Parathyroid adenoma (tissue), 2 donors: ENCODE data around the gene CCDC18.
A peak's percentile ranks its signal among the peaks of the same experiment; 100 is the strongest.
"Not testable (repeated sequence)": the region's sequence is repeated elsewhere in the genome, so short reads cannot be mapped to it uniquely, and the experiment has no call there.

Experiments
- H2AFZ ChIP-seq: fragments of 300-600 bp; sonication (generic); one replicate; pipeline ENCODE4 v1.7.0; 2017; ENCODE audit warnings: antibody characterized with exemption, mild to moderate bottlenecking
- H3K27ac ChIP-seq: fragments of 300-600 bp; sonication (generic); one replicate; pipeline ENCODE4 v1.7.0; 2017
- H3K27me3 ChIP-seq: fragments of 300-600 bp; sonication (generic); one replicate; pipeline ENCODE4 v1.7.0; 2017; ENCODE audit warnings: low read length; ENCODE audit not compliant: control insufficient read depth, insufficient read depth
- H3K36me3 ChIP-seq: fragments of 300-600 bp; sonication (generic); one replicate; pipeline ENCODE4 v1.7.0; 2017; ENCODE audit warnings: low read length; ENCODE audit not compliant: control insufficient read depth, insufficient read depth
- H3K4me1 ChIP-seq: fragments of 300-600 bp; sonication (generic); one replicate; pipeline ENCODE4 v1.7.0; 2017; ENCODE audit warnings: control low read depth
- H3K4me2 ChIP-seq: fragments of 300-600 bp; sonication (generic); one replicate; pipeline ENCODE4 v1.7.0; 2017; ENCODE audit warnings: low read length
- H3K4me3 ChIP-seq: fragments of 300-600 bp; sonication (generic); one replicate; pipeline ENCODE4 v1.7.0; 2017; ENCODE audit warnings: low read depth, low read length
- H3K79me2 ChIP-seq: fragments of 300-600 bp; sonication (generic); one replicate; pipeline ENCODE4 v1.7.0; 2017; ENCODE audit warnings: control low read depth
- H3K9ac ChIP-seq: fragments of 300-600 bp; sonication (generic); one replicate; pipeline ENCODE4 v1.7.0; 2017; ENCODE audit warnings: mild to moderate bottlenecking
- H3K9me3 ChIP-seq: fragments of 300-600 bp; sonication (generic); one replicate; pipeline ENCODE4 v1.7.0; 2017; ENCODE audit warnings: low read length; ENCODE audit not compliant: control insufficient read depth
- TF ChIP-seq, protein P1 (sequence below): fragments of 300-600 bp; sonication (generic); IDR thresholded peaks from one replicate; pipeline ENCODE4 v1.7.0; 2017; ENCODE audit warnings: antibody characterized with exemption, mild to moderate bottlenecking
- donor health status: primary hyperparathyroidism.

Gene CCDC18

DNA sequence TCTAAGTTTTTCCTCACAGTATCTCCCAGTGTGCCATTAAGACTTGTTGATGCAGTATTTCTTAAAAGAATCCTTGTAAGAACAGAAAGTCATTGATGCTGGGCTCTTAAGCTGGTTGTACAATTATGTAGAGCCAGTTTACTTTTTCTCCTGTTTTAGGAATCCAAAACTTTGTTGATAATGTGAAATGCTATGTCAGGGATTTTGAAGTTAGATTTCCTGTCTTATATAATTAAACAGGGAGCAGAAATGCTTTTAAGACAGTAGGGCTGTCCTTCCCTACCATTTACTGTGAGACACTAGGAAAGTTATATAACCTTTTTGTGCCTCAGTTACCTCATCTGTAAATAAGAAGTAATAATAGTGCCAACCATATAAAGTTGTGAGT lies 26.0 kb downstream of the CCDC18 start:
- no peaks in the 10 kb centered on the region for H3K4me1 ChIP-seq
- H3K27me3 ChIP-seq, result no peaks in the 10 kb centered on the region
- no peak overlapping the region for H2AFZ ChIP-seq
- H3K9me3 ChIP-seq, result no peaks in the 10 kb centered on the region
- TF ChIP-seq, protein P1, sequence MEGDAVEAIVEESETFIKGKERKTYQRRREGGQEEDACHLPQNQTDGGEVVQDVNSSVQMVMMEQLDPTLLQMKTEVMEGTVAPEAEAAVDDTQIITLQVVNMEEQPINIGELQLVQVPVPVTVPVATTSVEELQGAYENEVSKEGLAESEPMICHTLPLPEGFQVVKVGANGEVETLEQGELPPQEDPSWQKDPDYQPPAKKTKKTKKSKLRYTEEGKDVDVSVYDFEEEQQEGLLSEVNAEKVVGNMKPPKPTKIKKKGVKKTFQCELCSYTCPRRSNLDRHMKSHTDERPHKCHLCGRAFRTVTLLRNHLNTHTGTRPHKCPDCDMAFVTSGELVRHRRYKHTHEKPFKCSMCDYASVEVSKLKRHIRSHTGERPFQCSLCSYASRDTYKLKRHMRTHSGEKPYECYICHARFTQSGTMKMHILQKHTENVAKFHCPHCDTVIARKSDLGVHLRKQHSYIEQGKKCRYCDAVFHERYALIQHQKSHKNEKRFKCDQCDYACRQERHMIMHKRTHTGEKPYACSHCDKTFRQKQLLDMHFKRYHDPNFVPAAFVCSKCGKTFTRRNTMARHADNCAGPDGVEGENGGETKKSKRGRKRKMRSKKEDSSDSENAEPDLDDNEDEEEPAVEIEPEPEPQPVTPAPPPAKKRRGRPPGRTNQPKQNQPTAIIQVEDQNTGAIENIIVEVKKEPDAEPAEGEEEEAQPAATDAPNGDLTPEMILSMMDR, result no peak
- H3K9ac ChIP-seq, result no peak overlapping the region
- H3K36me3 ChIP-seq, result no peaks in the 10 kb centered on the region
- no peak overlapping the region for H3K4me2 ChIP-seq
- H3K79me2 ChIP-seq, result no peaks in the 10 kb centered on the region
- no peak overlapping the region for H3K27ac ChIP-seq
- H3K4me3 ChIP-seq, result no peak overlapping the region

DNA sequence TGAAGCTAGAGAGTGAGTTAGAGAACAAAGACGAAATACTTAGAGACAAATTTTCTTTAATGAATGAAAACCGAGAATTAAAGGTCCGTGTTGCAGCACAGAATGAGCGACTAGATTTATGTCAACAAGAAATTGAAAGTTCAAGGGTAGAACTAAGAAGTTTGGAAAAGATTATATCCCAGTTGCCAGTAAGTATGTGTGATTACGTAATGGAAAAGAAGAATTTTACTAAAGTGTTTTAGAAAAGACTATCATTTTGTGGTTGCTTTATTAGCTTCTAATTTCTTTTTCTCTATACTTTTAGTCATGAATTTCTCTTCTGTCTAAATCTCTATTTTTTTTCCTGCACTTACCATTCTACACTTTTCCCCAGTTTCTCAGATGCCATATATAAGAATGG lies 26.7 kb downstream of the CCDC18 start:
- H3K36me3 ChIP-seq, result no peaks in the 10 kb centered on the region
- H3K4me1 ChIP-seq, result no peaks in the 10 kb centered on the region
- H2AFZ ChIP-seq, result no peak overlapping the region
- H3K4me2 ChIP-seq, result no peak overlapping the region
- H3K27ac ChIP-seq, result no peak overlapping the region
- no peaks in the 10 kb centered on the region for H3K27me3 ChIP-seq
- no peak overlapping the region for H3K4me3 ChIP-seq
- TF ChIP-seq, protein P1, result no peak
- H3K9me3 ChIP-seq, result no peaks in the 10 kb centered on the region
- H3K79me2 ChIP-seq, result no peaks in the 10 kb centered on the region
- H3K9ac ChIP-seq, result no peak overlapping the region

DNA sequence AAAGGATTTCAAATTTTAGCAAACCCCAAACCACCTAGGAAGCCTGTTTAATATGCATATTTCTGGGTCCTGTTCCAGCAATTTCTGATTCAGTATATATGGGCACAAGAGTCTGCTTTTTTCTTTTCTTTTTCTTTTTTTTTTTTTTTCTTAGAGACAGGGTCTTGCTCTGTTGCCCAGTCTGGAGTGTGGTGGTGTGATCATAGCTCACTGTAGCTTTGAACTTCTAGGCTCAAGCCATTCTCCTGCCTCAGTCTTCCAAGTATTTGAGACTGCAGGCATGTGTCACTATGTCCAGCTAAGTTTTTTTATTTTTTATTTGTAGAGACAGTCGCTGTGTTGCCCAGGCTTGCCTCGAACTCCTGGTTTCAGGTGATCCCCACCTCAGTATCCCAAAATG lies 34.8 kb downstream of the CCDC18 start:
- H3K27ac ChIP-seq, result no peak overlapping the region
- no peaks in the 10 kb centered on the region for H3K9me3 ChIP-seq
- H3K36me3 ChIP-seq, result no peaks in the 10 kb centered on the region
- H3K4me3 ChIP-seq, result no peak overlapping the region
- no peak overlapping the region for H3K9ac ChIP-seq
- no peak overlapping the region for H2AFZ ChIP-seq
- H3K4me1 ChIP-seq, result no peaks in the 10 kb centered on the region
- no peaks in the 10 kb centered on the region for H3K79me2 ChIP-seq
- TF ChIP-seq, protein P1, result no peak
- H3K27me3 ChIP-seq, result no peaks in the 10 kb centered on the region
- H3K4me2 ChIP-seq, result no peak overlapping the region

DNA sequence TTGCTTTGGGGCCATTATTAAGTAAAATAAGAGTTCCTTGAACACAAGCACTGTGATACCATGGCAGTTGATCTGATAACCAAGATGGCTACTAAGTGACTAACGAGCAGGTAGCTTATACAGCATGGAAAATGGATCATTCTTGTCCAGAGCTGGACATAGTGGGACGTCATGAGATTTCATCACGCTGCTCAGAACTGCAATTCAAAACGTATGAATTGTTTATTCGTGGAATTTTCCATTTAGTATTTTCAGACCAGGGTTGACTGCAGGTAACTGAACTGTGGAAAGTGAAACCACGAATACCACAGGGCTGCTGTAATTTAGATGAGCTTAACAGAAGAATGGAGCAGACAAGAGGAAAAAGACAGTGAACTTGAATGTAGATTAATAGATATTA lies 38.9 kb downstream of the CCDC18 start:
- H3K36me3 ChIP-seq, result no peaks in the 10 kb centered on the region
- no peak overlapping the region for H3K4me2 ChIP-seq
- H3K27me3 ChIP-seq, result no peaks in the 10 kb centered on the region
- no peak overlapping the region for H3K27ac ChIP-seq
- TF ChIP-seq, protein P1, result no peak
- H3K9me3 ChIP-seq, result no peaks in the 10 kb centered on the region
- no peak overlapping the region for H3K9ac ChIP-seq
- H2AFZ ChIP-seq, result peak overlapping the region; percentile 59
- no peaks in the 10 kb centered on the region for H3K79me2 ChIP-seq
- H3K4me1 ChIP-seq, result no peaks in the 10 kb centered on the region
- no peak overlapping the region for H3K4me3 ChIP-seq

DNA sequence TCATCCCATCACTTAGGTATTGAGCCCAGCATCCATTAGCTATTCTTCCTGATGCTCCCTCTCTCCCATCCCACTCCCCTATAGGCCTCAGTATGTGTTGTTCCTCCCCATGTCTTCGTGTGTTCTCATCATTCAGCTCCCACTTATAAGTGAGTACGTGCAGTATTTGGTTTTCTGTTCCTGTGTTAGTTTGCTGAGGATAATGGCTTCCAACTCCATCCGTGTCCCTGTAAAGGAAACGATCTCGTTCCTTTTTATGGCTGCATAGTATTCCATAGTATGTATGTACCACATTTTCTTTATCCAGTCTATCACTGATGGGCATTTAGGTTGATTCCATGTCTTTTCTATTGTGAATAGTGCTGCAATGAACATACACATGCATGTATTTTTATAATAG lies 40.2 kb downstream of the CCDC18 start:
- H3K4me2 ChIP-seq, H3K4me1 ChIP-seq, H3K27ac ChIP-seq, H3K27me3 ChIP-seq, H3K36me3 ChIP-seq, H3K9ac ChIP-seq, H3K9me3 ChIP-seq, H3K79me2 ChIP-seq, H3K4me3 ChIP-seq, H2AFZ ChIP-seq: not testable (repeated sequence)
